GM12874 (cell line): Measurements from ENCODE around the gene KPNA4.

Source experiments
- CTCF ChIP-seq: IDR thresholded peaks from 2 replicates; pipeline ENCODE4 v1.5.1; 2011; ENCODE audit warnings: low read depth, mild to moderate bottlenecking, control low read depth, low read length, moderate library complexity; ENCODE audit not compliant: insufficient read depth

Gene KPNA4

GRCh38 chr3:160554980-160555379, 10.4 kb downstream of the KPNA4 start:
- TF ChIP-seq CTCF = no peak

GRCh38 chr3:160553827-160554226, 11.5 kb downstream of the KPNA4 start:
- no peak for TF ChIP-seq CTCF

GRCh38 chr3:160546727-160547126, 18.6 kb downstream of the KPNA4 start:
- no peak for TF ChIP-seq CTCF

GRCh38 chr3:160545504-160545871, 19.9 kb downstream of the KPNA4 start:
- no peak for TF ChIP-seq CTCF

- TF ChIP-seq CTCF = no peak
Observed at GRCh38 chr3:160544844-160545503, 20.4 kb downstream of the KPNA4 start.

GRCh38 chr3:160540551-160540950, 24.8 kb downstream of the KPNA4 start:
- no peak for TF ChIP-seq CTCF

GRCh38 chr3:160538895-160539294, 26.5 kb downstream of the KPNA4 start:
- no peak for TF ChIP-seq CTCF
